Endothelial cell (in vitro differentiated cells): ENCODE results near the gene CLDN10. TPM values are rescaled to one million over a fixed set of nuclear protein-coding genes. Genes with fewer than 3 reads are reported as not detected.

Experiments used
- DNase-seq: peaks from one replicate; pipeline ENCODE4 v3.0.0; 2021; ENCODE audit warnings: low spot score
- H3K27ac Mint-ChIP-seq: one replicate; pipeline ENCODE4 v1.8.0; 2021; ENCODE audit warnings: mixed read lengths, inconsistent platforms; ENCODE audit not compliant: unreplicated experiment
- H3K27me3 Mint-ChIP-seq: one replicate; pipeline ENCODE4 v1.8.0; 2021; ENCODE audit warnings: mild to moderate bottlenecking, moderate library complexity, mixed read lengths, inconsistent platforms; ENCODE audit not compliant: unreplicated experiment
- H3K36me3 Mint-ChIP-seq: one replicate; pipeline ENCODE4 v1.8.0; 2021; ENCODE audit warnings: mild to moderate bottlenecking, low read depth, mixed read lengths, inconsistent platforms; ENCODE audit not compliant: unreplicated experiment
- H3K4me1 Mint-ChIP-seq: one replicate; pipeline ENCODE4 v1.8.0; 2021; ENCODE audit warnings: mild to moderate bottlenecking, mixed read lengths, inconsistent platforms; ENCODE audit not compliant: unreplicated experiment
- H3K4me3 Mint-ChIP-seq: one replicate; pipeline ENCODE4 v1.8.0; 2021; ENCODE audit warnings: mild to moderate bottlenecking, mixed read lengths, inconsistent platforms; ENCODE audit not compliant: unreplicated experiment
- H3K9me3 Mint-ChIP-seq: one replicate; pipeline ENCODE4 v1.8.0; 2021; ENCODE audit warnings: mixed read lengths, inconsistent platforms; ENCODE audit not compliant: unreplicated experiment
- CTCF ChIP-seq: fragments of 200-600 bp; sonication (generic); IDR thresholded peaks from one replicate; pipeline ENCODE4 v1.5.0; 2021; ENCODE audit warnings: antibody characterized with exemption; ENCODE audit not compliant: unreplicated experiment
- total RNA-seq: library from RNA; stranded (reverse); fragmentation: NEBNext Ultra II Directional; extraction: Animal tissue kit (Norgen Biotek cat#: 25700); gene quantifications from one replicate; pipeline ENCODE4 v1.2.1, GENCODE V29; 2021; ENCODE audit not compliant: unreplicated experiment

Gene CLDN10
- total RNA-seq, 1 donor from 2014 or later = 1.6 TPM

- no peak for DNase-seq
- TF ChIP-seq CTCF = no peak
- Mint-ChIP-seq H3K27me3 (peaks cover 1% of the 10 kb centered on the region), H3K4me1 (peaks cover 12% of the 10 kb centered on the region), H3K36me3 (no peaks in the 10 kb centered on the region), H3K27ac (no peak overlapping the region), H3K9me3 (no peaks in the 10 kb centered on the region), H3K4me3 (no peak overlapping the region)
These were observed 19.4 kb downstream of the CLDN10 start for GRCh38 chr13:95571941-95572340.

DNA sequence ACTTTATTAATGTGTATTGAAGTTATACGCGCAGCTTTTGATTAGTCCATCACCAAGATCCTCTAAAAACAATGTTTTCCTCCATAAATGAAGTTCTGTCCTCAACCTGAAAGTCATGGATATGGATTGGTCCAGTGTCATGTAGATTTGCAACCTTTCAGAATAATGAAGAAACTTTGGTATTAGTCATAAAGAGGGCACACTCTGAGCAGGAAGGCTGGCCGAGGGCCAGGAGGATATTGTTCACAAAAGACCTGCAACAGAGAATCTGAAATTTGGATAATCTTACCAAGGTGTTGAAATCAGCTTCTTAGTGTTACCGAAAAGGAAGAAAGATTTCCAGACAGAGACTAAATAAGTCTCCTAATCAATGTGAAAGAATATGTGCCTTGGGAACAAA lies 20.7 kb downstream of the CLDN10 start:
- no peak overlapping the region for H3K4me3 Mint-ChIP-seq
- no peak for TF ChIP-seq CTCF

GRCh38 chr13:95579303-95579702 lies 26.8 kb downstream of the CLDN10 start:
- Mint-ChIP-seq H3K27me3 (no peaks in the 10 kb centered on the region), H3K4me3 (no peak overlapping the region)
- no peak for TF ChIP-seq CTCF

More for the DNA sequence above, 20.7 kb downstream of the CLDN10 start:
- peaks cover 1% of the 10 kb centered on the region for H3K27me3 Mint-ChIP-seq
- H3K36me3 Mint-ChIP-seq = no peaks in the 10 kb centered on the region
- no peaks in the 10 kb centered on the region for H3K9me3 Mint-ChIP-seq
- no peak for DNase-seq
- no peak overlapping the region for H3K27ac Mint-ChIP-seq
- peaks cover 12% of the 10 kb centered on the region for H3K4me1 Mint-ChIP-seq

GRCh38 chr13:95585867-95586266 lies 33.3 kb downstream of the CLDN10 start:
- Mint-ChIP-seq H3K9me3 (no peaks in the 10 kb centered on the region), H3K36me3 (peaks cover 28% of the 10 kb centered on the region), H3K4me1 (no peaks in the 10 kb centered on the region), H3K27me3 (peaks cover 2% of the 10 kb centered on the region), H3K27ac (no peak overlapping the region), H3K4me3 (no peak overlapping the region)
- TF ChIP-seq CTCF = no peak
- DNase-seq = no peak

More at GRCh38 chr13:95579303-95579702, 26.8 kb downstream of the CLDN10 start:
- Mint-ChIP-seq H3K4me1 (peaks cover 10% of the 10 kb centered on the region), H3K27ac (no peak overlapping the region), H3K9me3 (no peaks in the 10 kb centered on the region), H3K36me3 (peaks cover 9% of the 10 kb centered on the region)
- no peak for DNase-seq

DNA sequence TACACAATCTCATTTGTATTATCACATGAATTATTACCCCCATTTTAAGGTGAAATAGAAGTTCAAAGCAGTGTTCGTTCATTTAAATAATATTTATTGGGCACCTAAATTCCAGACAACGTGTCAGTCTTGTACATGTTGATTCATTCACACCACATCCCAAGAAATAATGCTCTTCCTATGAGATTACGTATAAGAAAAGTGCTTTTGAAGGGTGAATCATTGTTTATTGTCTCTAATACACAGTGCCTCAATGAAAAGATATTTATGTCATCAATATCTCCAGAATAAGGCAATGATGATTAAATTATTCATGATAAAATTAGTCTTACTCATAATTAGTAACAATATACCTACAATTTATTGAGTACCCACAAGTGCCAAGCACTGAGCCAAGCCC lies 35.6 kb downstream of the CLDN10 start:
- Mint-ChIP-seq H3K4me3 (no peak overlapping the region), H3K36me3 (peaks cover 19% of the 10 kb centered on the region), H3K9me3 (no peaks in the 10 kb centered on the region), H3K27ac (no peak overlapping the region), H3K27me3 (peaks cover 2% of the 10 kb centered on the region), H3K4me1 (no peaks in the 10 kb centered on the region)
- no peak for TF ChIP-seq CTCF
- DNase-seq = no peak
